ENCODE data around the gene FN3K.

GRCh38 chr17:82722341-82723013 lies 12.9 kb upstream of the FN3K start:
- TF ChIP-seq CTCF (IDR thresholded peaks at IDR 0.05) = no peak
- no peak for TF ChIP-seq POLR2A (IDR thresholded peaks at IDR 0.05)

All from vagina (tissue), 2 donors.